ENCODE results near the gene NT5C1A. TPM values are rescaled to one million over a fixed set of nuclear protein-coding genes. Genes with fewer than 3 reads are reported as not detected.

Gene NT5C1A
- total and polyA plus RNA-seq, 2 donors (not counting 1 experiment from before 2014, with no cell fraction given): not detected

- no peak for ATAC-seq (ENCODE audit: low read depth)
- H3K4me2 ChIP-seq (replicated peaks; ENCODE audit: low read depth, low read length, poor library complexity, severe bottlenecking): no peak overlapping the region
- CTCF ChIA-PET: interaction anchor here (1.5 to 11.2 kb wide), 3 partner anchors 9 to 43 kb away, joined by 3 to 190 read pairs (median 34); no protein-coding TSS in a partner anchor
- TF ChIP-seq CTCF (IDR thresholded peaks at IDR 0.05) (no peak), EZH2 (IDR thresholded peaks at IDR 0.05; ENCODE audit: borderline replicate concordance, insufficient read depth, low read depth, low read length, poor library complexity, severe bottlenecking) (no peak)
- no peaks in the 10 kb centered on the region for H3K36me3 ChIP-seq (replicated peaks in 1 of 2; ENCODE audit: control extremely low read depth in 1 of 2, control insufficient read depth in 1 of 2, extremely low read depth in 1 of 2, insufficient read depth in 2 of 2, low read length in 1 of 2)
- H3K4me3 ChIP-seq (ENCODE audit: control extremely low read depth in 1 of 5, extremely low read depth in 1 of 5, insufficient read depth in 1 of 5, low read depth in 2 of 5, low read length in 4 of 5): no peak overlapping the region
- no CpG with 5 or more reads among the region's 1 CpG for WGBS (ENCODE audit: insufficient coverage)
- no peak overlapping the region for H3K9ac ChIP-seq (ENCODE audit: low read length)
- H3K9me3 Mint-ChIP-seq (ENCODE audit: insufficient read depth): no peaks in the 10 kb centered on the region
- peaks cover 4 to 5% of the 10 kb centered on the region in 2 donors for H3K4me1 ChIP-seq (ENCODE audit: control insufficient read depth in 2 of 2, insufficient read depth in 2 of 2, low read length in 2 of 2)
- no peak for DNase-seq
- no peaks in the 10 kb centered on the region for H3K9me3 ChIP-seq (ENCODE audit: control extremely low read depth in 1 of 3, control insufficient read depth in 2 of 3, insufficient read depth in 1 of 3, low read length in 2 of 3)
- no peaks in the 10 kb centered on the region for H4K20me1 ChIP-seq (ENCODE audit: control insufficient read depth, insufficient read depth, low read length, poor library complexity, severe bottlenecking)
- H2AFZ ChIP-seq (ENCODE audit: insufficient read depth, low read depth, low read length, poor library complexity, severe bottlenecking): no peak overlapping the region
- H3K4me3 Mint-ChIP-seq: no peak overlapping the region
- no peak overlapping the region for H3K27ac Mint-ChIP-seq
- peaks cover 2% of the 10 kb centered on the region for H3K4me1 Mint-ChIP-seq
- peaks cover 0 to 7% (median 6%) of the 10 kb centered on the region in 4 experiments for H3K27me3 ChIP-seq (replicated peaks in 1 of 4; ENCODE audit: control extremely low read depth in 1 of 4, control insufficient read depth in 3 of 4, insufficient read depth in 4 of 4, low read length in 3 of 4)
- H3K27me3 Mint-ChIP-seq: peaks cover 19% of the 10 kb centered on the region
- H3K27ac ChIP-seq (ENCODE audit: low read length in 2 of 2): no peak overlapping the region
- intact Hi-C loops (cut with micrococcal nuclease): no loop called here
- H3K79me2 ChIP-seq (ENCODE audit: control insufficient read depth, insufficient read depth, low read length): no peaks in the 10 kb centered on the region
- POLR2A ChIA-PET: no interaction called here
These were observed 21.5 kb downstream of the NT5C1A start for GRCh38 chr1:39650431-39650830.

GRCh38 chr1:39649636-39650185, 22.2 kb downstream of the NT5C1A start:
- no peak overlapping the region for H3K4me2 ChIP-seq (replicated peaks; ENCODE audit: low read depth, low read length, poor library complexity, severe bottlenecking)
- H3K9ac ChIP-seq (ENCODE audit: low read length): no peak overlapping the region
- ChIA-PET CTCF (interaction anchor here (4.9 kb wide), 1 partner anchor 9 kb away, joined by 34 read pairs; no protein-coding TSS in a partner anchor), POLR2A (no interaction called here)
- H4K20me1 ChIP-seq (ENCODE audit: control insufficient read depth, insufficient read depth, low read length, poor library complexity, severe bottlenecking): no peaks in the 10 kb centered on the region
- H2AFZ ChIP-seq (ENCODE audit: insufficient read depth, low read depth, low read length, poor library complexity, severe bottlenecking): no peak overlapping the region
- no peak for ATAC-seq (ENCODE audit: low read depth)
- Mint-ChIP-seq H3K27me3 (peaks cover 19% of the 10 kb centered on the region), H3K4me3 (no peak overlapping the region), H3K4me1 (peaks cover 2% of the 10 kb centered on the region), H3K9me3 (ENCODE audit: insufficient read depth) (no peaks in the 10 kb centered on the region), H3K27ac (no peak overlapping the region)
- intact Hi-C loops (cut with micrococcal nuclease): no loop called here
- H3K27me3 ChIP-seq (replicated peaks in 1 of 4; ENCODE audit: control extremely low read depth in 1 of 4, control insufficient read depth in 3 of 4, insufficient read depth in 4 of 4, low read length in 3 of 4): peaks cover 0 to 7% (median 6%) of the 10 kb centered on the region in 4 experiments
- H3K9me3 ChIP-seq (ENCODE audit: control extremely low read depth in 1 of 3, control insufficient read depth in 2 of 3, insufficient read depth in 1 of 3, low read length in 2 of 3): no peaks in the 10 kb centered on the region
- no peak for DNase-seq
- H3K36me3 ChIP-seq (replicated peaks in 1 of 2; ENCODE audit: control extremely low read depth in 1 of 2, control insufficient read depth in 1 of 2, extremely low read depth in 1 of 2, insufficient read depth in 2 of 2, low read length in 1 of 2): no peaks in the 10 kb centered on the region
- TF ChIP-seq EZH2 (IDR thresholded peaks at IDR 0.05; ENCODE audit: borderline replicate concordance, insufficient read depth, low read depth, low read length, poor library complexity, severe bottlenecking): no peak
- TF ChIP-seq CTCF (IDR thresholded peaks at IDR 0.05): no peak
- no peaks in the 10 kb centered on the region for H3K79me2 ChIP-seq (ENCODE audit: control insufficient read depth, insufficient read depth, low read length)
- H3K4me3 ChIP-seq (ENCODE audit: control extremely low read depth in 1 of 5, extremely low read depth in 1 of 5, insufficient read depth in 1 of 5, low read depth in 2 of 5, low read length in 4 of 5): no peak overlapping the region
- peaks cover 4 to 5% of the 10 kb centered on the region in 2 donors for H3K4me1 ChIP-seq (ENCODE audit: control insufficient read depth in 2 of 2, insufficient read depth in 2 of 2, low read length in 2 of 2)
- H3K27ac ChIP-seq (ENCODE audit: low read length in 2 of 2): no peak overlapping the region
- 80% methylated on average over 1 of the region's 2 CpGs for WGBS (ENCODE audit: insufficient coverage)
